ENCODE data around the gene ZFP92.

The ZFP92 gene

DNA sequence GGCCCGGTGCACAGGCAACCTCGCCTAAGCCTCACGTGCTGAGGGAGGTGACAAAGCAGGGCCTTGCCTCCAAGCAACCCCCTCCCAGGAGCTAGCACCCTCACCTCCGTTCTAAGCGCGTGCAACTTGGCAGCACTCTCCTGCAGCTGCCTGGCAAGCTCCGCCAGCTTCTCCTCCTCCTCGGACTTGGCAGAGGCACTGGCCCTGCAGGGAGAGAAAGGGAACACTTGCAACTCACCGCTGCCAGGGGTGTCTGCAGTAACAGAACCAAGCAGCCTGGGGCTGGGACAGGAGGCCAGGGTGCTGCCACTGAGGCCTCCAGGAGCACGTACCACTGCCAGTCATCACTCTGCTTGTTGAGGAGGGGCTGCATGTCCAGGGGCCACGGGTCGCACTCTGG, 44.9 kb downstream of the ZFP92 start:
- DNase-seq (ENCODE audit: low read depth, low spot score), result peak; percentile 17

DNA sequence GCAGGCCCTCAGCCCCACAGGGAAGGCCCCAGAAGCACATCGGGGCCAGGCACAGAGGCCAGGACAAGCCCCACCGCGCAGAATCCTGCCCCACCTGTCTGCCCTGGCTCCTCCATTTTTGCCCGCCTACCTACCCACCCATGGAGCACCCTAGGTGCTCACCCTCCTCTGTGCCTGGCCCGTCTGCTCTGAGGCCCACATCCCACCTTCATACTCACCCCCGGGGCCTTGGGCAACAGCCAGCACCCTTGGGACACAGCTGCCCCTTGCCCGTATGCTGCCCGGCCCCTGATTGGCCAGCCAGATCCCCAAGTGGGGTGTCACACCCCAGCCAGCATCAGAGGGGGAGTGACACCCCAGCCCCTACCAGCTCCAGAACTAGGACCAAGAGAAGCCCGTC, 45.4 kb downstream of the ZFP92 start:
- DNase-seq (ENCODE audit: low read depth, low spot score), result no peak

GRCh38 chrX:153457136-153457825, 46.0 kb downstream of the ZFP92 start:
- no peak for DNase-seq (ENCODE audit: low read depth, low spot score)

- DNase-seq (ENCODE audit: low read depth, low spot score), result no peak
These were observed 46.7 kb downstream of the ZFP92 start for GRCh38 chrX:153457827-153458466.

DNA sequence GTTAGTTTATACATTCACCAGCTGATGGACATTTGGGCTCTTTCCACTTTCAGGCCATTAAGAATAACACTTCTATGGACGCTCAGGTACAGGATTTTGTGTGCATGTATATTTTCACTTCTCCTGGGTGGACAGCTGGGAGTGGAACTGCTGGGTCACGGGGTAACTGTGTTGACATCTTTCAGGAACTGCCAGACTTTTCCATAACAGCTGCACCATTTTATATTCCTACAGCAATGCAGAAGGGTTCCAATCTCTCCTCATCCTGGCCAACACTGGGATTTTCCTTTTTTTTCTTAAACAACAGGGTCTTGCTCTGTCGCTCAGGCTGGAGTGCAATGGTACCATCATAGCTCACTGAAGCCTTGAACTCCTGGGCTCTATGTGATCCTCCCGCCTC, 47.2 kb downstream of the ZFP92 start:
- DNase-seq (ENCODE audit: low read depth, low spot score), result no peak

GRCh38 chrX:153459986-153460385, 48.7 kb downstream of the ZFP92 start:
- DNase-seq (ENCODE audit: low read depth, low spot score), result peak; percentile 82

GRCh38 chrX:153460826-153461225, 49.6 kb downstream of the ZFP92 start:
- peak; percentile 64 for DNase-seq (ENCODE audit: low read depth, low spot score)
